ENCODE results near the gene SYNE1. TPM values are rescaled to one million over a fixed set of nuclear protein-coding genes. Genes with fewer than 3 reads are reported as not detected.
A peak's percentile ranks its signal among the peaks of the same experiment; 100 is the strongest.

SYNE1 gene, protein sequence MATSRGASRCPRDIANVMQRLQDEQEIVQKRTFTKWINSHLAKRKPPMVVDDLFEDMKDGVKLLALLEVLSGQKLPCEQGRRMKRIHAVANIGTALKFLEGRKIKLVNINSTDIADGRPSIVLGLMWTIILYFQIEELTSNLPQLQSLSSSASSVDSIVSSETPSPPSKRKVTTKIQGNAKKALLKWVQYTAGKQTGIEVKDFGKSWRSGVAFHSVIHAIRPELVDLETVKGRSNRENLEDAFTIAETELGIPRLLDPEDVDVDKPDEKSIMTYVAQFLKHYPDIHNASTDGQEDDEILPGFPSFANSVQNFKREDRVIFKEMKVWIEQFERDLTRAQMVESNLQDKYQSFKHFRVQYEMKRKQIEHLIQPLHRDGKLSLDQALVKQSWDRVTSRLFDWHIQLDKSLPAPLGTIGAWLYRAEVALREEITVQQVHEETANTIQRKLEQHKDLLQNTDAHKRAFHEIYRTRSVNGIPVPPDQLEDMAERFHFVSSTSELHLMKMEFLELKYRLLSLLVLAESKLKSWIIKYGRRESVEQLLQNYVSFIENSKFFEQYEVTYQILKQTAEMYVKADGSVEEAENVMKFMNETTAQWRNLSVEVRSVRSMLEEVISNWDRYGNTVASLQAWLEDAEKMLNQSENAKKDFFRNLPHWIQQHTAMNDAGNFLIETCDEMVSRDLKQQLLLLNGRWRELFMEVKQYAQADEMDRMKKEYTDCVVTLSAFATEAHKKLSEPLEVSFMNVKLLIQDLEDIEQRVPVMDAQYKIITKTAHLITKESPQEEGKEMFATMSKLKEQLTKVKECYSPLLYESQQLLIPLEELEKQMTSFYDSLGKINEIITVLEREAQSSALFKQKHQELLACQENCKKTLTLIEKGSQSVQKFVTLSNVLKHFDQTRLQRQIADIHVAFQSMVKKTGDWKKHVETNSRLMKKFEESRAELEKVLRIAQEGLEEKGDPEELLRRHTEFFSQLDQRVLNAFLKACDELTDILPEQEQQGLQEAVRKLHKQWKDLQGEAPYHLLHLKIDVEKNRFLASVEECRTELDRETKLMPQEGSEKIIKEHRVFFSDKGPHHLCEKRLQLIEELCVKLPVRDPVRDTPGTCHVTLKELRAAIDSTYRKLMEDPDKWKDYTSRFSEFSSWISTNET (N-terminal part only)
- 87.3 and 91.0 TPM in 2 replicates for total RNA-seq (2013; cell fraction: nucleolus; rRNA removed)
- total RNA-seq (2014; rRNA removed) (23.9 and 24.6 TPM in 2 replicates), total RNA-seq (2014; rRNA removed; fragmentation: Illumina TruSeq; extraction: Trizol) (17.0 and 17.2 TPM in 2 replicates), total RNA-seq (2021) (19.9 and 23.7 TPM in 2 replicates), polyA plus RNA-seq (2011; rRNA removed) (23.6 and 28.7 TPM in 2 replicates), polyA plus RNA-seq (2014; fragmentation: Illumina TruSeq; extraction: Trizol) (12.5 and 14.7 TPM in 2 replicates), polyA plus RNA-seq (2014; fragmentation: Nextera tagmentation; extraction: Ambion mirVana) (1 to 10 TPM; 2.3 to 2.4 TPM), polyA plus RNA-seq (2014; rRNA removed) (12.9 and 13.5 TPM in 2 replicates), polyA plus RNA-seq (2016; fragmentation: Nextera tagmentation; extraction: Ambion mirVana) (1 to 10 TPM; 8.1 TPM), polyA minus RNA-seq (2011; rRNA and poly(A)+ RNA removed) (111 and 130 TPM in 2 replicates), Bru-seq, nascent RNA (percentile 48 among the genes with signal in this experiment), BruChase-seq, experiment 1, labeled RNA remaining after a 6-hour chase (percentile 46 among the genes with signal in this experiment), BruChase-seq, experiment 2, labeled RNA remaining after a 2-hour chase (percentile 45 among the genes with signal in this experiment)
- 17.8 TPM for polyA plus RNA-seq (2011; ENCODE audit: low read depth)
- polyA plus RNA-seq (2011; cell fraction: cytosol; rRNA removed) = 34.5 and 40.0 TPM in 2 replicates
- 56.1 and 63.4 TPM in 2 replicates for polyA plus RNA-seq (2011; cell fraction: nucleus; rRNA removed)
- 13.2 and 15.7 TPM in 2 replicates for polyA plus RNA-seq (2012)
- polyA minus RNA-seq (2011; cell fraction: cytosol; rRNA and poly(A)+ RNA removed) = 21.9 and 45.7 TPM in 2 replicates
- 129 and 171 TPM in 2 replicates for polyA minus RNA-seq (2011; cell fraction: nucleus; rRNA and poly(A)+ RNA removed)
- long read RNA-seq, experiment 1, partial matches to known transcripts = 0 of 4 reads
- long read RNA-seq, experiment 1, other reads (novel, unspliced or antisense) = 4 of 4 reads
- long read RNA-seq, experiment 2, partial matches to known transcripts = 14 of 29 reads
- long read RNA-seq, experiment 2, other reads (novel, unspliced or antisense) = 14 of 29 reads

DNA sequence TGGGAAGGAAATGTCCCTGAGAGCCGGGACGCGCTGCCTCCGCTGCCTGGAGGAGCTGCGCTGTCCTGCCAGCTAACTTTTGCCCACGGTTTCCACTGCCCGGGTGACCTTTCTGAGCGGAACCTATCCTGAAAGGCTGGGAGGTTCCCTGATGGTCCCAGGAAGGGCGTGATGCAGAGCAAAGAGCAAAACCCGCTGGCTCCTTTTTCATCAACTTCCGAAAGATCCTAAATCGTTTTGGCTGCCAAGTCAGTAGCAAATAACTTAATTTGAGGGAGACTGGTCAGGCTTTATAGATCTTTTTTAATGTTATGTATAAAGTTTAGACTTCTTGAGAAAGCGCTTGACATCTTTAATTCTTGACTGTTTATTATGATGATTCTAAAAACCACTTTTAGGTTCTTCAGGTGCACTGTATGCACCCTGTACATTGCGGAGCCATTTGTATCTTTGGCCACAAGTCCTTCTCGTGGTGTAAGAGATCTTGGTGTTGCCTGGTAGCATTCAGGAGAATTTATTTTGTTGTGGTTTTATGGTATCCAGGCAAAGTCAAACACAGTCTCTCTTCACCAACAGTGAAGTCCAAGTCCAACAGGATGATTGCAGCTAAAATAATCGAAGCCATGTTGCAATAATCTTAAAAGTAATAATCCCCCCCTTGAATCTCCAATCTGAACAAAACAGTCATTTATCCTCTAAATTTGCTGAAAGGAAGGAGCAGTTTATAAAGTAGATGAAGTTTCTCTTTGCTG, at the start of gene SYNE1:
TSS of gene SYNE1 (minus strand) at position 67 of the 752 bp plus-strand sequence. CDS start 9,031 bp downstream, outside the sequence.
- POLR2A ChIA-PET = no interaction called here
- no peaks in the 10 kb centered on the region for H4K20me1 ChIP-seq (ENCODE audit: control insufficient read depth, insufficient read depth)
- in situ Hi-C loops (cut with MboI) (no loop called here), intact Hi-C loops (cut with micrococcal nuclease; ENCODE audit: unreplicated experiment) (no loop called here)
- FAIRE-seq = no peak
- H3K4me2 ChIP-seq (ENCODE audit: control insufficient read depth, insufficient read depth) = peak within 1 kb of the TSS; percentile 42; the same call in 1 of the 2 replicates
- no peaks in the 10 kb centered on the region for H3K9me3 ChIP-seq (replicated peaks; ENCODE audit: control insufficient read depth, insufficient read depth, low read length)
- H3K36me3 ChIP-seq (ENCODE audit: control insufficient read depth in 2 of 2, insufficient read depth in 2 of 2, low read length in 1 of 2) = no peaks in the 10 kb centered on the region
- ATAC-seq = no peak
- WGBS (ENCODE audit: insufficient coverage, insufficient replicate concordance, low lambda C conversion rate, missing lambda C conversion rate) = 12% methylated on average over 16 of the region's 16 CpGs
- peaks cover 4% of the 10 kb centered on the region; the same call in 1 of the 2 replicates for H3K4me1 ChIP-seq (ENCODE audit: control insufficient read depth, insufficient read depth, low read length)
- TF ChIP-seq RCOR1 (conservative IDR thresholded peaks at IDR 0.05; ENCODE audit: low read depth, low read length) = no peak
- no peak for TF ChIP-seq EP300 (IDR thresholded peaks at IDR 0.05; ENCODE audit: borderline replicate concordance in 1 of 2, control insufficient read depth in 1 of 2, low read depth in 2 of 2, low read length in 2 of 2)
- no peak for TF ChIP-seq RBBP5 (conservative IDR thresholded peaks at IDR 0.05)
- TF ChIP-seq WRNIP1 (IDR thresholded peaks at IDR 0.05; ENCODE audit: borderline replicate concordance, low read depth, low read length) = no peak
- no peak for TF ChIP-seq IKZF1 (conservative IDR thresholded peaks at IDR 0.05)
- TF ChIP-seq, protein P1, sequence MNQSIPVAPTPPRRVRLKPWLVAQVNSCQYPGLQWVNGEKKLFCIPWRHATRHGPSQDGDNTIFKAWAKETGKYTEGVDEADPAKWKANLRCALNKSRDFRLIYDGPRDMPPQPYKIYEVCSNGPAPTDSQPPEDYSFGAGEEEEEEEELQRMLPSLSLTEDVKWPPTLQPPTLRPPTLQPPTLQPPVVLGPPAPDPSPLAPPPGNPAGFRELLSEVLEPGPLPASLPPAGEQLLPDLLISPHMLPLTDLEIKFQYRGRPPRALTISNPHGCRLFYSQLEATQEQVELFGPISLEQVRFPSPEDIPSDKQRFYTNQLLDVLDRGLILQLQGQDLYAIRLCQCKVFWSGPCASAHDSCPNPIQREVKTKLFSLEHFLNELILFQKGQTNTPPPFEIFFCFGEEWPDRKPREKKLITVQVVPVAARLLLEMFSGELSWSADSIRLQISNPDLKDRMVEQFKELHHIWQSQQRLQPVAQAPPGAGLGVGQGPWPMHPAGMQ (IDR thresholded peaks at IDR 0.05; ENCODE audit: borderline replicate concordance) = no peak
- no peak for TF ChIP-seq MTA3 (IDR thresholded peaks at IDR 0.05; ENCODE audit: borderline replicate concordance, low read length)
- TF ChIP-seq CBX5 (IDR thresholded peaks at IDR 0.05; ENCODE audit: low read depth) = no peak
- TF ChIP-seq SP1 (IDR thresholded peaks at IDR 0.05; ENCODE audit: low read depth, low read length) = no peak
- no peak for TF ChIP-seq NR2C1 (IDR thresholded peaks at IDR 0.05)
- TF ChIP-seq TBL1XR1 (IDR thresholded peaks at IDR 0.05; ENCODE audit: low read depth, low read length) = no peak
- TF ChIP-seq ZSCAN29 (IDR thresholded peaks at IDR 0.05) = no peak
- TF ChIP-seq, protein P2, sequence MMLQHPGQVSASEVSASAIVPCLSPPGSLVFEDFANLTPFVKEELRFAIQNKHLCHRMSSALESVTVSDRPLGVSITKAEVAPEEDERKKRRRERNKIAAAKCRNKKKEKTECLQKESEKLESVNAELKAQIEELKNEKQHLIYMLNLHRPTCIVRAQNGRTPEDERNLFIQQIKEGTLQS (IDR thresholded peaks at IDR 0.05; ENCODE audit: borderline replicate concordance, extremely low read depth, low read depth, low read length) = no peak
- TF ChIP-seq STAT1 (conservative IDR thresholded peaks at IDR 0.05) = no peak
- H3K27me3 ChIP-seq (replicated peaks in 1 of 2; ENCODE audit: control insufficient read depth in 2 of 2, insufficient read depth in 2 of 2, low read length in 1 of 2) = peaks cover 4 to 13% of the 10 kb centered on the region in 2 experiments
- CTCF ChIA-PET = no interaction called here
- SMC1A ChIA-PET (ENCODE audit: uncharacterized antibody, unreplicated experiment) = no interaction called here
- no peaks in the 10 kb centered on the region for H3K79me2 ChIP-seq (ENCODE audit: control insufficient read depth, insufficient read depth, low read length)
- no peak within 1 kb of the TSS for H3K9ac ChIP-seq (ENCODE audit: control insufficient read depth, insufficient read depth, low read length)
- BruUV-seq (replicated peaks) = no TSS peak
- no peak for DNase-seq (ENCODE audit: low read depth, low spot score)
- no peak within 1 kb of the TSS for H3K4me3 ChIP-seq
- no peak within 1 kb of the TSS for H3K27ac ChIP-seq (ENCODE audit: control insufficient read depth, insufficient read depth)
- RAD21 ChIA-PET (ENCODE audit: unreplicated experiment) = no interaction called here
- H2AFZ ChIP-seq (ENCODE audit: control insufficient read depth, low read depth, low read length) = no peak within 1 kb of the TSS
